ENCODE data around the gene GABBR2. TPM values are rescaled to one million over a fixed set of nuclear protein-coding genes. Genes with fewer than 3 reads are reported as not detected.
A peak's percentile ranks its signal among the peaks of the same experiment; 100 is the strongest.

GABBR2 gene
- total and polyA plus RNA-seq, 9 of the 15 experiments (the other 6 are each of a cell fraction or from before 2014, with no cell fraction given): 0.15 to 1.9 (median 0.32) TPM

GRCh38 chr9:98318834-98319478, 389.8 kb downstream of the GABBR2 start (continued):
- TF ChIP-seq, protein P1, sequence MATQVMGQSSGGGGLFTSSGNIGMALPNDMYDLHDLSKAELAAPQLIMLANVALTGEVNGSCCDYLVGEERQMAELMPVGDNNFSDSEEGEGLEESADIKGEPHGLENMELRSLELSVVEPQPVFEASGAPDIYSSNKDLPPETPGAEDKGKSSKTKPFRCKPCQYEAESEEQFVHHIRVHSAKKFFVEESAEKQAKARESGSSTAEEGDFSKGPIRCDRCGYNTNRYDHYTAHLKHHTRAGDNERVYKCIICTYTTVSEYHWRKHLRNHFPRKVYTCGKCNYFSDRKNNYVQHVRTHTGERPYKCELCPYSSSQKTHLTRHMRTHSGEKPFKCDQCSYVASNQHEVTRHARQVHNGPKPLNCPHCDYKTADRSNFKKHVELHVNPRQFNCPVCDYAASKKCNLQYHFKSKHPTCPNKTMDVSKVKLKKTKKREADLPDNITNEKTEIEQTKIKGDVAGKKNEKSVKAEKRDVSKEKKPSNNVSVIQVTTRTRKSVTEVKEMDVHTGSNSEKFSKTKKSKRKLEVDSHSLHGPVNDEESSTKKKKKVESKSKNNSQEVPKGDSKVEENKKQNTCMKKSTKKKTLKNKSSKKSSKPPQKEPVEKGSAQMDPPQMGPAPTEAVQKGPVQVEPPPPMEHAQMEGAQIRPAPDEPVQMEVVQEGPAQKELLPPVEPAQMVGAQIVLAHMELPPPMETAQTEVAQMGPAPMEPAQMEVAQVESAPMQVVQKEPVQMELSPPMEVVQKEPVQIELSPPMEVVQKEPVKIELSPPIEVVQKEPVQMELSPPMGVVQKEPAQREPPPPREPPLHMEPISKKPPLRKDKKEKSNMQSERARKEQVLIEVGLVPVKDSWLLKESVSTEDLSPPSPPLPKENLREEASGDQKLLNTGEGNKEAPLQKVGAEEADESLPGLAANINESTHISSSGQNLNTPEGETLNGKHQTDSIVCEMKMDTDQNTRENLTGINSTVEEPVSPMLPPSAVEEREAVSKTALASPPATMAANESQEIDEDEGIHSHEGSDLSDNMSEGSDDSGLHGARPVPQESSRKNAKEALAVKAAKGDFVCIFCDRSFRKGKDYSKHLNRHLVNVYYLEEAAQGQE (IDR thresholded peaks at IDR 0.05; ENCODE audit: borderline replicate concordance): peak; percentile 14; the same call in 1 of the 2 replicates
- TF ChIP-seq, protein P1 (CRISPR knock-in tag; IDR thresholded peaks at IDR 0.05; ENCODE audit: low read depth): no peak
- TF ChIP-seq TAL1 (IDR thresholded peaks at IDR 0.05) (peak; percentile 73), NBN (IDR thresholded peaks at IDR 0.05; ENCODE audit: low read depth) (no peak), DPF2 (IDR thresholded peaks at IDR 0.05) (peak; percentile 80), ZNF830 (CRISPR knock-in tag; IDR thresholded peaks at IDR 0.05) (no peak), ZNF212 (CRISPR knock-in tag; IDR thresholded peaks at IDR 0.05) (no peak), ZFP36 (IDR thresholded peaks at IDR 0.05; ENCODE audit: low read depth, low read length, partially characterized antibody) (peak; percentile 92), ZKSCAN1 (IDR thresholded peaks at IDR 0.05; ENCODE audit: low read depth, low read length) (no peak), ADNP (tag; IDR thresholded peaks at IDR 0.05) (peak; percentile 71; the same call in 1 of the 2 replicates), ZNF77 (CRISPR knock-in tag; IDR thresholded peaks at IDR 0.05) (no peak), EP300 (IDR thresholded peaks at IDR 0.05; ENCODE audit: low read length) (peak; percentile 72), NCOA1 (IDR thresholded peaks at IDR 0.05; ENCODE audit: low read depth) (peak; percentile 30; the same call in 1 of the 2 replicates), MYC (IDR thresholded peaks at IDR 0.05; ENCODE audit: low read depth, low read length) (peak; percentile 52; the same call in 1 of the 2 replicates), MYC (CRISPR knock-in tag; IDR thresholded peaks at IDR 0.05; ENCODE audit: borderline replicate concordance, low read depth) (no peak), GATA2 (CRISPR knock-in tag; IDR thresholded peaks at IDR 0.05) (peak; percentile 41; the same call in 1 of the 2 replicates)
- TF ChIP-seq, protein P2, sequence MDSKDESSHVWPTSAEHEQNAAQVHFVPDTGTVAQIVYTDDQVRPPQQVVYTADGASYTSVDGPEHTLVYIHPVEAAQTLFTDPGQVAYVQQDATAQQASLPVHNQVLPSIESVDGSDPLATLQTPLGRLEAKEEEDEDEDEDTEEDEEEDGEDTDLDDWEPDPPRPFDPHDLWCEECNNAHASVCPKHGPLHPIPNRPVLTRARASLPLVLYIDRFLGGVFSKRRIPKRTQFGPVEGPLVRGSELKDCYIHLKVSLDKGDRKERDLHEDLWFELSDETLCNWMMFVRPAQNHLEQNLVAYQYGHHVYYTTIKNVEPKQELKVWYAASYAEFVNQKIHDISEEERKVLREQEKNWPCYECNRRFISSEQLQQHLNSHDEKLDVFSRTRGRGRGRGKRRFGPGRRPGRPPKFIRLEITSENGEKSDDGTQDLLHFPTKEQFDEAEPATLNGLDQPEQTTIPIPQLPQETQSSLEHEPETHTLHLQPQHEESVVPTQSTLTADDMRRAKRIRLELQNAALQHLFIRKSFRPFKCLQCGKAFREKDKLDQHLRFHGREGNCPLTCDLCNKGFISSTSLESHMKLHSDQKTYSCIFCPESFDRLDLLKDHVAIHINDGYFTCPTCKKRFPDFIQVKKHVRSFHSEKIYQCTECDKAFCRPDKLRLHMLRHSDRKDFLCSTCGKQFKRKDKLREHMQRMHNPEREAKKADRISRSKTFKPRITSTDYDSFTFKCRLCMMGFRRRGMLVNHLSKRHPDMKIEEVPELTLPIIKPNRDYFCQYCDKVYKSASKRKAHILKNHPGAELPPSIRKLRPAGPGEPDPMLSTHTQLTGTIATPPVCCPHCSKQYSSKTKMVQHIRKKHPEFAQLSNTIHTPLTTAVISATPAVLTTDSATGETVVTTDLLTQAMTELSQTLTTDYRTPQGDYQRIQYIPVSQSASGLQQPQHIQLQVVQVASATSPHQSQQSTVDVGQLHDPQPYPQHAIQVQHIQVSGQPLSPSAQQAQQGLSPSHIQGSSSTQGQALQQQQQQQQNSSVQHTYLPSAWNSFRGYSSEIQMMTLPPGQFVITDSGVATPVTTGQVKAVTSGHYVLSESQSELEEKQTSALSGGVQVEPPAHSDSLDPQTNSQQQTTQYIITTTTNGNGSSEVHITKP (IDR thresholded peaks at IDR 0.05; ENCODE audit: partially characterized antibody): peak; percentile 61

All from K562 (cell line).